NT2/D1 (cell line): ENCODE measurements around the gene SH2D3A.

Source experiments
- DNase-seq: peaks from one replicate; pipeline ENCODE4 v3.0.0-alpha.2; 2011; ENCODE audit warnings: low read depth, low spot score
- H3K27me3 ChIP-seq: 2 replicates; pipeline ENCODE4 v1.6.0; 2011; ENCODE audit warnings: mild to moderate bottlenecking; ENCODE audit not compliant: insufficient read length, insufficient read depth
- H3K36me3 ChIP-seq: 2 replicates; pipeline ENCODE4 v1.6.1; 2011; ENCODE audit warnings: mild to moderate bottlenecking, low read length, mixed read lengths; ENCODE audit not compliant: insufficient read depth, insufficient read length
- H3K4me1 ChIP-seq: 2 replicates; pipeline ENCODE4 v1.5.1; 2011; ENCODE audit not compliant: insufficient read depth, insufficient read length
- H3K4me3 ChIP-seq: 2 replicates; pipeline ENCODE4 v1.5.1; 2011; ENCODE audit warnings: low read depth; ENCODE audit not compliant: insufficient read length
- H3K9ac ChIP-seq: 2 replicates; pipeline ENCODE4 v1.6.0; 2011; ENCODE audit warnings: low read depth; ENCODE audit not compliant: insufficient read length
- H3K9me3 ChIP-seq: 2 replicates; pipeline ENCODE4 v1.5.1; 2011; ENCODE audit warnings: mild to moderate bottlenecking, low read length; ENCODE audit not compliant: insufficient read depth
- SUZ12 ChIP-seq: IDR thresholded peaks from 2 replicates; pipeline ENCODE4 v1.6.1; 2011; ENCODE audit not compliant: insufficient read length, insufficient read depth; ENCODE audit errors: extremely low read depth
- YY1 ChIP-seq: IDR thresholded peaks from 2 replicates; pipeline ENCODE4 v1.6.1; 2011; ENCODE audit not compliant: insufficient read length, insufficient read depth
- ZNF274 ChIP-seq: IDR thresholded peaks from 2 replicates; pipeline ENCODE4 v1.6.1; 2011; ENCODE audit warnings: mild to moderate bottlenecking, low read depth, low read length

The SH2D3A gene

DNA sequence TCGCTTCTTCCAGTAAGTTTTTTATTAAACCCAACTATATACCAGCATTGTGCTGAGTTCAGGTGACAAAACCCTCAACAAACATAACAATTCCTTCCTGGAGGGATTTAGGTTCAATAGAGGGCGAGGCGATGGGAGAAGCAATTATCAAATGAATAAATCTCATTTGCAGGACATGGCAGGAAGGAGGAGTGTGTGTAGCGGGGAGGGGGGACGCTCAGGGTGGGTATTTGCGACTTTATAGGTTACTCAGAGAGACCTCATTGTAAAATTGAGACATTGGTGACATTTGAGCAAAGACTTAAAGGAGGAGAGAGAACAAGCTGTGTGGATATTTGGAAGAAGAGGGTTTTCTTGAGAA is 50.6 kb downstream of the SH2D3A start:
- Histone ChIP-seq H3K36me3 (peaks cover 6% of the 10 kb centered on the region), H3K27me3 (no peaks in the 10 kb centered on the region), H3K9ac (no peak overlapping the region), H3K4me3 (no peak overlapping the region), H3K4me1 (peaks cover 8% of the 10 kb centered on the region), H3K9me3 (no peaks in the 10 kb centered on the region)
- DNase-seq, result no peak
- TF ChIP-seq SUZ12, result no peak

DNA sequence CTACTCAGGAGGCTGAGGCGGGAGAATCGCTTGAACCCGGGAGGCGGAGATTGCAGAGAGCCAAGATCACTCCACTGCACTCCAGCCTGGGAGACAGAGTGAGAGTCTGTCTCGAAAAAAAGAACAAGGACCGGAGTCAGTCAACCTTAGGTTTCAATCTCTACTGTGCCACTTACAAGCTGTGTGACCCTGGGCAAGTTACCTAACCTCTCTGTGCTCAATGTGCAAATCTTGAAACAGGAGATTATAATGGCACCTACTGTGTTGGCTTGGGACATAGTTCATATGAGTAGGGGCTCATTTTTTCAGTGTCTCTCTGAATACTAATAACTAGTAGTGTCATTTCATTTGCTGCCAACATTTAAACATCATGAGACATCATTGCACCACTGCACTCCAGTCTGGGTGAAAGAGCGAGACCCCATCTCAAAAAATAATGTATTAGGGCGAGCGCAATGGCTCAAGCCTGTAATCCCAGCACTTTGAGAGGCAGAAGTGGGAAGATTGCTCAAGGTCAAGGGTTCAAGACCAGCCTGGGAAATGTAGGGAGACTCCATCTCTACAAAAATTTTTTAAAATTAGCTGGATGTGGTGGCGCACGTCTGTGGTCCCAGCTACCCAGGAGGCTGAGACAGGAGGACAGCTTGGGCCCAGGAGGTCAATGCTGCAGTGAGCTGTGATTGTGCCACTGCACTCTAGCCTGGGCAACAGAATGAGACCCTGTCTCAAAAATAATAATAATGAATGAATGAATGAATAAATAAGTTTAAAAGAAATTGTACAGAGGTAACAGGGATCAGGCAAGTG is 52.3 kb downstream of the SH2D3A start:
- Histone ChIP-seq H3K27me3 (peaks cover 3% of the 10 kb centered on the region), H3K9ac (no peak overlapping the region), H3K4me3 (no peak overlapping the region), H3K4me1 (peaks cover 10% of the 10 kb centered on the region), H3K9me3 (no peaks in the 10 kb centered on the region), H3K36me3 (peaks cover 6% of the 10 kb centered on the region)
- no peak for DNase-seq
- no peak for TF ChIP-seq YY1
- TF ChIP-seq ZNF274, result no peak
- TF ChIP-seq SUZ12, result no peak

DNA sequence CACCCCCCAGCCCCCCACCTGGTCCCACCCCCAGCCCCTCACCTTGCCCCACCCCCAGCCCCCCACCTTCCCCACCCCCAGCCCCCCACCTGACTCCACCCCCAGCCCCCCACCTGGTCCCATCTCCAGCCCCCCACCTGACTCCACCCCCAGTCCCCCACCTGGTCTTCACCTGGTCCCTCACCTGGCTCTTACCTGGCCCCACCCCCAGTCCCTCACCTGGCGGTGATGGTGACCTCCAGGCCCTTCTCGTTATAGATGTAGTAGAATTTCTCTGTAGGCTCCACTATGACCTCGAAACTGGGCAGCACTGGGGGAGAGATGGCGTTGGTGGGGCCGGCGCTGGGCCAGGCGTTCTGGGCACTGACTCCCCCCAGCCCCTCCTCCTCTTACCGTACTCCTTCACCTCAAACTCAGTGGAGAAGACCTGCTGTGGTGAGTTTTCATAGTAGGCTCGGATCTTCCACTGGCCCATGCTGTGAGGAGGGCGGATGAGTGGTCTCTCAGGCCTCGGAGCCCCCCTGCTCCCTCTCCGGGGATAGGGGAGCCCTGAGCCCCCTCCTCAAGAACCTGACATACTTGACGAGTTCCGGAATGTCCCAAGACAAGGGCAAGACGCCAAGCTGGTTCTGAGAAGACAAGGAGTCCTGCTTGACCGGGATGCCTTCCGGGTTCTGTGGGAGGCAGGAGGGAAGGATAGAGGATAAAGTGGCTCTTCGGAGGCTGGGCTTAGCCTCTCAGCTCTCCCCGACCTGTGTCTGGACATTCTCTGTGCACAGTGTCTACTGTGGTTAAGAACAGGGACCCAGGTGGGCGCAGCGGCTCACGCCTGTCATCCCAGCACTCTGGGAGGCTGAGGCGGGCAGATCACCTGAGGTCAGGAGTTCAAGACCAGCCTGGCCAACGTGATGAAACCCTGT is 53.2 kb downstream of the SH2D3A start:
- peaks cover 4% of the 10 kb centered on the region for H3K27me3 ChIP-seq
- H3K36me3 ChIP-seq, result peaks cover 6% of the 10 kb centered on the region
- no peaks in the 10 kb centered on the region for H3K9me3 ChIP-seq
- H3K9ac ChIP-seq, result no peak overlapping the region
- DNase-seq, result no peak
- H3K4me3 ChIP-seq, result no peak overlapping the region
- TF ChIP-seq YY1 (no peak), SUZ12 (no peak), ZNF274 (no peak)
- peaks cover 7% of the 10 kb centered on the region for H3K4me1 ChIP-seq

- Histone ChIP-seq H3K4me1 (peaks cover 7% of the 10 kb centered on the region), H3K4me3 (no peak overlapping the region), H3K27me3 (peaks cover 4% of the 10 kb centered on the region), H3K9ac (no peak overlapping the region), H3K9me3 (no peaks in the 10 kb centered on the region), H3K36me3 (peaks cover 6% of the 10 kb centered on the region)
- no peak for DNase-seq
- TF ChIP-seq YY1 (no peak), ZNF274 (no peak), SUZ12 (no peak)
These were observed 54.3 kb downstream of the SH2D3A start for GRCh38 chr19:6712692-6713670.

DNA sequence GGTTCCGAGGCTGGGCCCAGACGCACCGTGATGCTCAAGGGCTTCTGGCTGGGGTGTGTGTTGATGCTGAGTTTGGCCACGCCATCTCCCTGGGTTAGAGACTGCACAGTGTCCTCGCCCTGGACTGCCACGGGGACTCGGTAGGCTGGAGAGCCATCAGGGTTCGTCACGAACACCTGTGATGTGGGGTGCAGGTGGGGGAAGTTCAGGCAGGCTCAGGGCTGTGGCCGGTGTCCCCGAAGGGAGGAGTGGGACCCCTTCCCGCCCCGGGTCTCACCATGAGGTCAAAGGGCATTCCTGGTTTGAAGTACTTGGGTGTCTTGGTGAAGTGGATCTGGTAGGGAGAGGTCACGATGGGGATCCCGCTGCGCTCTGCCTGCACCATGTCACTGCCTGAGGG is 55.0 kb downstream of the SH2D3A start:
- Histone ChIP-seq H3K9me3 (no peaks in the 10 kb centered on the region), H3K4me1 (peaks cover 7% of the 10 kb centered on the region), H3K36me3 (peaks cover 6% of the 10 kb centered on the region), H3K9ac (no peak overlapping the region), H3K4me3 (no peak overlapping the region), H3K27me3 (peaks cover 4% of the 10 kb centered on the region)
- no peak for TF ChIP-seq YY1
- TF ChIP-seq ZNF274, result no peak
- no peak for TF ChIP-seq SUZ12
- no peak for DNase-seq

- DNase-seq, result no peak
These were observed 55.6 kb downstream of the SH2D3A start for GRCh38 chr19:6711605-6712004.

More at GRCh38 chr19:6711605-6712004, 55.6 kb downstream of the SH2D3A start:
- Histone ChIP-seq H3K27me3 (peaks cover 4% of the 10 kb centered on the region), H3K9ac (no peak overlapping the region), H3K9me3 (no peaks in the 10 kb centered on the region), H3K36me3 (peaks cover 6% of the 10 kb centered on the region), H3K4me1 (peaks cover 7% of the 10 kb centered on the region), H3K4me3 (no peak overlapping the region)
- TF ChIP-seq YY1 (no peak), ZNF274 (no peak), SUZ12 (no peak)
